CD4-positive, alpha-beta T cell treated with Interleukin-15 for 4 hours (primary cell): Measurements from ENCODE around the gene BRSK2.
"Not testable (repeated sequence)": the region's sequence is repeated elsewhere in the genome, so short reads cannot be mapped to it uniquely, and the experiment has no call there.

Experiments
- DNase-seq: peaks from one replicate; pipeline ENCODE4 v3.0.0-alpha.2; 2020; ENCODE audit warnings: low spot score

The BRSK2 gene

DNA sequence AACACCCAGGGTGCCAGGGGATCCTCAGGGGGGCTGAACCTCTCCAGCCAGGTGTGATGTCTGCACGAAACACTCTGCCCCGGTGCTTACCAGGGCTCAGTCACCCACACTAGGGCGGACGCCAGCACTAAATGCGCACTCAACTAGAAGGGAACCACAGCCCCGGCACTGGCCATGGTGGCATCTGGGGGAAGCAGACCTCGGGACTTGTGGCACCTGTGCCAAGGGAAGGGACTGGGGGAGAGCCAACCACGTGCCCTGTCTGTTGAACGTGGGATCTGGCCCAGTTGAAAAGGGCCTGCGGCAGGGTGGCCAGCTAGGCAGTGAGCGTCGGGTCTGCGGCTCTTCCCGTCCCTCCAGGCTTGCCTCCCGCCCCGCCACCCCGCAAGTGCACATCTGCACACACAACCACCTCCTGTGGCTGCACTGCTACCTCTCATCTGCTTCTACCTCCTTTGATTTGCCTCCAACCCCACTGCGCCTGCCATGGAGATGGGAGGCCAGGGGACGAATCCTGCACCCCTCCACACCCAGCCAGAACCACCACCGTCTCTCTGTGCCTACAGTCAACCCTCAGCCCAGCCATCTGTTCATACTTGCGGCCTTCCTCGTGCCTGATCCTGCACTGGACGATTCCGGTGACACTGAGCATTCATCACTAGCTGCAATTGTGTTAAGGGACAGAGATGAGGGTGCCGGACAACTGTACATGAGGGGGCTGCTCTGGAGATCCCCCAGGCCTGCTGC, 111.9 kb downstream of the BRSK2 start:
- DNase-seq: no peak

GRCh38 chr11:1502168-1502953, 112.6 kb downstream of the BRSK2 start:
- DNase-seq: no peak

- DNase-seq: no peak
Observed at GRCh38 chr11:1502954-1503707, 113.4 kb downstream of the BRSK2 start.

- no peak for DNase-seq
Observed at GRCh38 chr11:1503708-1504104, 114.0 kb downstream of the BRSK2 start.

DNA sequence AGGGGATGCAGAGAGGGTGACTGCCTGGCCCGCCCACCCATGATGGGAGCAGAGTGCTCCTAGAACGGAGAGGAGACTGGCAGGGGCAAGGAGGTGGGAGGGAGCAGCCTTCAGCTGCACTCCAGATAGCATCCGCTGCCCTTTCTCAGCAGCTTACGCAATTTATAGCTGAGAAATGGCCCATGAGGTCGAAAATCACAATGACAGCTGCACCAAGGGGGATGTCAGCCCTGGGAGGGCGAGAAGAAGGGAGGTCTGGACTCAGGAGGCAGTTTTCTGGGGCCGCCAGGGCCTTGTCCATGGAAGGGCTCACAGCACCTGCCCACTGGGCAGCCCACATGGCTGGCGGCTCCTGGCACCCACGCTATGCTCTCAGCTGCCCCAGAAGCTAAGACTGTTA, 114.4 kb downstream of the BRSK2 start:
- DNase-seq: no peak

- DNase-seq: no peak
Observed at GRCh38 chr11:1504581-1505290, 115.0 kb downstream of the BRSK2 start.

GRCh38 chr11:1505480-1505879, 115.7 kb downstream of the BRSK2 start:
- no peak for DNase-seq

DNA sequence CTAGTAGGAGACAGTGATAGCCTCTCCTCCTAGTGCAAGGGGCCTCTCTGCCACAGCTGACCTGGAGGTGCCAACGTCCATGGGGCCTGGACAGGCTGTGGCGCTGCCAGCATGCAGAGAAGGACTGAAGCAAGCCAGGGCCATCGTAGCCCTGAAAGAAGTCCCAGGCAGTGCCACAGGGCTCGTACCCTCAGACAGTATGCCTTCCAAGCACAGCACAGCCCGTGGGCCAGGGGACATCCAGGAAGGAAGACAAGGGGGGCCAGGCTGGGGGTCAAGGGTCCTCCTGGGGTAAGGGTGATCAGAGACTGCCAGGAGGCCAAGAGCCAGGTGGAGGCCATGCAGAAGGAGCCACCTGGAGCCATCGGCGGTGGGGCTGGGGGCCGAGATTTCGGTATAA, 117.2 kb downstream of the BRSK2 start:
- DNase-seq: no peak

DNA sequence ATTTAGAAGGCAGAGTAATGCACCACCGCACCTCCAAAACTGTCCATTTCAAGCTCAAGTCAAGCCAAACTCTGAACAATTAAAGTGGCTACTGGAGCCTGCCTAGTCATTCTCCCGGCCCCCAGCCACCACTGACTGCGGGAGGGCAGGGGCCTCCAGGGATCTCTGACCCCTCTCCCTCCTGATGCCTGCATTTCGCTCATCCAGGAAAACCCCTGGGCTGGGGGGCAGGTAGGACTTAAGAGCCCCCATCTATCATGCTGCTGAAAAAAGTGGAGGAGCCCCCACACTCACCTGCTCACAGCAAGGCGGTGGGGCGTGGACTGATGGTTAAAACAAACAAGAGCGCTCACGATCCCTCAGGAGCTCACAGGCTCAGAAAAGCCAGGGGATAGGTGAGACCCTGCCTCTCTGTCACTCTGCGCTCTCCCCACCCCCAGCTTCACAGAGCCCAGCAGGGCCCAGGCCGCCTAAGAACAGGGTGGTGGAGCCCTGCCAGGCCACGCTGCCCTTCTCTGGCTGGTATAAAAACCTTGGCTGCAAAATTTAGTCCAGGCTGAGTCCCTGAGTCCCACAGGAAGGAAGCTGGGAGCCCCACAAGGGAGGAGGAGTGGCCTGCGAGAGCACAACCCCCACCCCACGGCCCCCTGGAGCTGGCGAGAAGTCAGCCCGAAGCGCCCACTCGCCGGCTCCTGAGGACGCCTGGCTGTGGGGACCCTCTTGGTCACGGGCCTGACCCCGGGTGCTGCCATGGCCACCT, 117.8 kb downstream of the BRSK2 start:
- DNase-seq: no peak

DNA sequence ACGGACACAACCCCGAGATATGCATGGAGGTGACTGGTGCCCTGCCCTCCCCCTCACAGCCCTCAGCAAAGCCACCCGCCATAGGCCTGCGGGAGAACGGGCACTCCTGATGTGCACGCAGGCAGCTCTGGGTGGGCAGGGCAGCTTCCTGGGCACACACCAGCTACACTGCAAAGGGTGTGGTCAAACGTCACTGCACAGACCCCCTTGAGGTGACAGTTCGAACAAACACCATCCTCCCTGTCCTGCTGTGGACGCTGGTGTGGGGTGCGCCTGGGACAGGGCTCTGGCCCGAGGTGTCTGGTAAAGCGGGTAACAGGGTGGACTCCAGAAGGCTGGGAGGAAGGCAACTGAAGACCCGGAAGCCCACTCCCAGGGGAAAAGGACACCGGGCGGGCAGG, 118.8 kb downstream of the BRSK2 start:
- no peak for DNase-seq

DNA sequence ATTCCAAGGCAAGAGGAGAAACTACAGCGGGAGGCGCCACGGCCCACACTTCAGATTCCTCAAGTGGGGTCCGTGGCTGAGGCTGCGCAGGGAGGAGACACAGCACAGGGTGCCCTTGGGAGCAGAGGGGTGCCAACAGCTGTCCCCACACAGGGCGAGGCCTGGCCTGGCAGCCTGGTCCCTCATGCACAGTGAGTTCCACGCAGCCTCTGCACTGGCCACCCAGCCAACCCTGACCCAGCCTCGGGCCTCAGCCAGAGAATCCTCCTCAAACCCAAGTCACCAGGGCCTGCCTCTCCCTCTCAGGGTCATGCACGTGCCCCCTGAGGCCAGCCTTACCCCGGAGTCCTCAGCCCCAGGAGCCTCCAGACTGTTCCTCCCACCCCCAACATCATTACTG, 119.3 kb downstream of the BRSK2 start:
- no peak for DNase-seq

GRCh38 chr11:1509626-1510255, 120.0 kb downstream of the BRSK2 start:
- no peak for DNase-seq

DNA sequence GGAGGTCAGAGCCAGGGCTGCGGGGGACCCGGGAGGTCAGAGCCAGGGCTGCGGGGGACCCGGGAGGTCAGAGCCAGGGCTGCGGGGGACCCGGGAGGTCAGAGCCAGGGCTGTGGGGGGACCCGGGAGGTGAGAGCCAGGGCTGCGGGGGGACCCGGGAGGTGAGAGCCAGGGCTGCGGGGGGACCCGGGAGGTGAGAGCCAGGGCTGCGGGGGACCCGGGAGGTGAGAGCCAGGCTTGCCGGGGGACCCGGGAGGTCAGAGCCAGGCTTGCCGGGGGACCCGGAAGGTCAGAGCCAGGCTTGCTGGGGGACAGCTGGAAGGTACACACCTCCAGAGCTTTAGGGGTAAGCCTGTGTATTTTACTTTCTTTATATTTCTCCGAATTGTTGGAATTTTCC, 120.6 kb downstream of the BRSK2 start:
- DNase-seq: not testable (repeated sequence)

DNA sequence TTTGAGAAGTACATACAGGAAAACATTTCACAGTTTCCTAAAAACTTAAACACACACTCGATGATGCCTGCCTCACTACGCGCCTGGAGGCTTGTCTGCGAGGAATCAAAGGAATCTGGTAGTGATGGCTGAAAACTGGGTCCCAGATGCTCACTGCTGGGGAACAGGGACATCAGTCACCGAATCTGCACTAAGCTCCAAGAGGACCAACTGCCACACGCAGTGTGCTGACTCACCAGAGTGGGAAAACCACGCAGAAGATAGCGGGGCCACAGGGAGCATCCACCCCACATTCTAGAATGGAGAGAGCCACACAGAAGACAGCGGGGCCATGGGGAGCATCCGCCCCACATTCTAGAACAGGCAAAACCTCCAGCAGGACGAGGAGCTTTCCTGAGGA, 121.2 kb downstream of the BRSK2 start:
- no peak for DNase-seq

GRCh38 chr11:1511937-1512496, 122.3 kb downstream of the BRSK2 start:
- no peak for DNase-seq
